RWPE1 (cell line): ENCODE measurements around the gene BPHL.

Source experiments
- CTCF ChIA-PET: fragments of 350-600 bp; sonication (Branson Sonifier 250); formaldehyde crosslinking; extraction: SDS; loops from one replicate; lab custom pipeline; 2021; lab: Yijun Ruan, JAX
- POLR2A ChIA-PET: fragments of 400-600 bp; formaldehyde crosslinking; extraction: SDS; loops from one replicate; lab custom pipeline; 2020; ENCODE audit warnings: antibody characterized with exemption; ENCODE audit not compliant: low non-redundant PET; lab: Yijun Ruan, JAX
- DNase-seq: peaks from one replicate; pipeline ENCODE4 v3.0.0; 2012; ENCODE audit warnings: low spot score
- H3K27ac ChIP-seq: fragments of 450-650 bp; 2 replicates; pipeline ENCODE4 v1.5.1; 2017
- CTCF ChIP-seq: fragments of 450-650 bp; conservative IDR thresholded peaks from 2 replicates; pipeline ENCODE4 v1.5.1; 2017; ENCODE audit warnings: low read depth, mild to moderate bottlenecking

BPHL gene

DNA sequence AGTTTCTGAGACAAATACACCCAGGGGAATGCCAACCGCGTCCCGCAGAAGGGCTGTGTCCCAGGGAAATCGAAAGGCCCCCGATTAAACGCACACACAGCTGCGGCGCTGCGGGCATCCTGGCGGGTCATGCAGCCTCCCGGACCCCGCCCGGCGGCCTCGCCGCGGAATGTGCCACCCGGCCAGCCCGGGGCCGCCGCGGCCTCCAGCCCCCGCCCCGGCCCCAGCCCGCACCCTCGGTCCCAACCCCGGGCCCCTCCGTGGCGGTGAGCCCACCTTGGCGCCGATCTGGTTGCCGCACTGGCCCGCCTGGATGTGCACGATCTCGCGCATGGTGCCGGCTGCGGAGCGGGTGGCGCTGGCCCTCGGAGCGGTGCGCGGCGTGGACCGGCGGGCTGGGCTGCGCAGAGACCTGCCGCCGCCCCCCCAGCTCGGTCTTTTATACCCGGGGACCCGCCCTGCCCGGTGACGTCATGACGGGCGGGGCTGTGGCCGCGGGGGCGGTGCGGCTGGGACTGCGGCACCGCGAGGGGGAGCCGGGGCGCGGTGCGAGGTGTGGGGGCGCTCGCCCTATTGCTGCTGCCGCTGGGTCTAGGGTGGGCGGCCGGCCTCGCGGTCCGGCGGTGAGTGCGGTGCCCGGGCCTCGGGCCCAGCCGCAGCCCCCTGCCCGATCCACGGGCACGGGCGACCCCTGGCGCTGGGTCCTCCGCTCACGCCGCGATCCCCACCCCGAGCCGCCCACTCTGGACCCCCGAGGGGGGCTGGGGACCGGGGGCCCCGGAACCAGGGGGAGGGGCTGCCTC lies 38.8 kb downstream of the BPHL start, which contains the start of gene TUBB2A:
TUBB2A (minus strand) TSS at position 414 of the 803 bp plus-strand sequence; CDS start at position 333, 81 bp downstream.
- CTCF ChIA-PET: interaction anchor here (0.7 to 1.1 kb wide), 6 partner anchors 30 to 94 kb away, joined by 3 to 5 read pairs (median 4); no protein-coding TSS in a partner anchor
- POLR2A ChIA-PET: interaction anchor here (0.6 to 1.0 kb wide), 5 partner anchors 18 to 642 kb away, joined by 3 to 4 read pairs (median 3); no protein-coding TSS in a partner anchor
- DNase-seq: peak; percentile 95
- H3K27ac ChIP-seq: peak within 1 kb of the TSS; percentile 69
- TF ChIP-seq CTCF: peak; percentile 81

GRCh38 chr6:3159805-3160781 lies 41.6 kb downstream of the BPHL start:
- ChIA-PET CTCF (interaction anchor here (0.6 kb wide), 1 partner anchor 656 kb away, joined by 3 read pairs; no protein-coding TSS in a partner anchor), POLR2A (no interaction called here)
- peak; percentile 73 for DNase-seq
- peak overlapping the region; percentile 65 for H3K27ac ChIP-seq
- no peak for TF ChIP-seq CTCF

DNA sequence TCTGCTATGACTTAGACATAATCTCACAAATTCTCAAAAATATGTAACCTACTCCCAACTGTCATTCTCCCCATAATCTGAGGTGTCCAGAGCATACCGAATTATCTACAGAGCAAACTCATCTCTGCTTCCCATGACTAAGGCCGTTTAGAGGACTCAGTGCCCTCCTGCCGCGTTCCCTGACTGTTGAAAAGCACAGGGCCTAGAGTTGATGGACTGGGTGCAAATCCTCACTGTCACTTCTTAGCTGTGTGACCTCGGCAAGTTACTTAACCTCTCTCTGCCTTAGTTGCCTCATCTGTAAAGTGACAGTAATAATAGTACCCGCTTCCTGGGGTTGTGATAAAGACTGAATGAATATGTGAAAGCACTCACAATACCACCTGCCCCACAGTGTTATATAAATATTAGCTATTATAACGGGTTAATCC lies 43.6 kb downstream of the BPHL start:
- CTCF ChIA-PET: interaction anchor here (0.6 to 1.5 kb wide), 6 partner anchors 47 to 265 kb away, joined by 3 to 6 read pairs (median 4); no protein-coding TSS in a partner anchor
- no peak for TF ChIP-seq CTCF
- no peak for DNase-seq
- POLR2A ChIA-PET: interaction anchor here (0.6 kb wide), 2 partner anchors 47 to 84 kb away, joined by 3 read pairs; no protein-coding TSS in a partner anchor
- peak overlapping the region; percentile 89 for H3K27ac ChIP-seq

GRCh38 chr6:3162565-3163247 lies 44.2 kb downstream of the BPHL start:
- TF ChIP-seq CTCF: no peak
- DNase-seq: peak; percentile 48
- peak overlapping the region; percentile 89 for H3K27ac ChIP-seq
- ChIA-PET POLR2A (interaction anchor here (0.6 kb wide), 2 partner anchors 47 to 83 kb away, joined by 3 read pairs; no protein-coding TSS in a partner anchor), CTCF (interaction anchor here (0.6 to 1.5 kb wide), 6 partner anchors 47 to 265 kb away, joined by 3 to 6 read pairs (median 5); no protein-coding TSS in a partner anchor)

GRCh38 chr6:3163248-3163594 lies 44.7 kb downstream of the BPHL start:
- no peak for DNase-seq
- ChIA-PET CTCF (interaction anchor here (0.5 to 1.5 kb wide), 4 partner anchors 39 to 161 kb away, joined by 3 to 6 read pairs (median 4); no protein-coding TSS in a partner anchor), POLR2A (no interaction called here)
- peak overlapping the region; percentile 89 for H3K27ac ChIP-seq
- TF ChIP-seq CTCF: no peak
